ENCODE data around the gene HCRTR2. TPM values are rescaled to one million over a fixed set of nuclear protein-coding genes. Genes with fewer than 3 reads are reported as not detected.
"Not testable (repeated sequence)": the region's sequence is repeated elsewhere in the genome, so short reads cannot be mapped to it uniquely, and the experiment has no call there.

The HCRTR2 gene
- total RNA-seq, 2 donors from 2014 or later = not detected

DNA sequence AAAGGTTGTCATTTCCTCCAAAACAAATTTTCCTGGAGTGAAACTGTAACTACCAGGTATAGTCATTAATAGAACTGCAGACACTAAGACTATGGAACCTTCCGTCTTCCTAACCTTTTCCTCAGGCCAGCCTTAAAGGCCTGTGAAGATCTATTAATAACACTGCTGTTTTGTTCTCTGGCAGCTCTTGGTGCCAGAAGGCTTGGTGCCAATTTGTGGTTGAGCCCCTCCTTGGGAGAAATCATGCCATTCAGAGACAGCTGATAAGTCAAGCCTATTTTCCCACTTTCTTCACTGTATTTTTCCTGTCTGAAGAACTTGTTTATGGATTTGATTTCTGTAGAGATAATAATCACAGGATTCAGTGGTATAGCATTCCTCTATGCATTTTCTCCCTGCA lies 64.8 kb downstream of the HCRTR2 start:
- WGBS, 2 donors = 12 to 18% methylated on average over 1 of the region's 1 CpG
- TF ChIP-seq CTCF (IDR thresholded peaks at IDR 0.05) = no peak
- no peak for TF ChIP-seq POLR2A (IDR thresholded peaks at IDR 0.05)
- intact Hi-C loops (cut with DNase I) = no loop called here
- DNase-seq (peak; percentile 49 to 84 (median 64)), ATAC-seq (peak; percentile 68)
- Histone ChIP-seq H3K36me3 (replicated peaks in 1 of 2; ENCODE audit: insufficient read depth in 1 of 2, low read depth in 2 of 2) (no peaks in the 10 kb centered on the region), H3K9me3 (no peaks in the 10 kb centered on the region), H3K4me3 (no peak overlapping the region), H3K27me3 (no peaks in the 10 kb centered on the region), H3K4me1 (peaks cover 9% of the 10 kb centered on the region), H3K27ac (no peak overlapping the region)

DNA sequence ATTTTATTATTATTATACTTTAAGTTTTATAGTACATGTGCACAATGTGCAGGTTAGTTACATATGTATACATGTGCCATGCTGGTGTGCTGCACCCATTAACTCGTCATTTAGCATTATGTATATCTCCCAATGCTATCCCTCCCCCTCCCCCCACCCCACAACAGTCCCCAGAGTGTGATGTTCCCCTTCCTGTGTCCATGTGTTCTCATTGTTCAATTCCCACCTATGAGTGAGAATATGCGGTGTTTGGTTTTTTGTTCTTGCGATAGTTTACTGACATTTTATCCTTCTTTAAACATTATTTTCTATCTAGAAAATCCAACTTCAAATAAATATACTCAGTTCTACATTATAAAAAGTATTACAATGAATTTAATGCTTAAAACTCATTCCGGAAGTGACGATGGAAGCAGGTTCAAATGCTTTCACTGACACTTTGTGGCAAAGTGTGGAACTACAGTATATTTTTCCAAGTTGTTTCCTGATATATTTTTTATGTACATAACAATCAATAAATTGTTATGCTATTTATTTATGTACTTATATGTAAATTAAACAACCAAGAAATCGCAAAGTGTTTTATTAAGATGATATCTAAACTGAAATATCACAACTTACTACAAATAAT lies 66.8 kb downstream of the HCRTR2 start:
- intact Hi-C loops (cut with DNase I) = loop anchor here (10.0 kb wide), 1 partner anchor 1256 kb away; no protein-coding TSS in a partner anchor
- 30 to 36% methylated on average over 6 of the region's 6 CpGs for WGBS, 2 donors
- ATAC-seq = not testable (repeated sequence)

DNA sequence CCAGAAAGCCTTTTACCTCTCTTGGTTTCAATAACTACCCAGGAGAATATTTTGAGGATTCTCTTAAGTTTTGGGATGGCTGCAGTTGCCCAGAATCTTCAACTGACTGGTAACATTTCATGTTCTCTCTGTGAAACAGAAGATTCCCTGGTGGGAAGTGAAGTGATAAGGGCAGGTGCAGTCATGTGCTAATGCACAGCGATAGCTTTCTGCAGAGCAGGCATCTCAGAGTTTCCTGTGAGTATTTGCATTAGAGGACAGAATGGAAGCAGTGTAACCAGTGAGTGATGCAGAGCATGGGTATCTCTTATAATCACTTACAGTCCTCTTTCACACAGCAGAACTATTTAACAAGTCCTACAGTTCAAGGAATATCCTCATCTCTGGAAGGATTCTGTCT lies 76.1 kb downstream of the HCRTR2 start:
- ATAC-seq (no peak), DNase-seq (no peak)
- H3K4me1 ChIP-seq = no peaks in the 10 kb centered on the region
- no peak overlapping the region for H3K4me3 ChIP-seq
- H3K9me3 ChIP-seq = no peaks in the 10 kb centered on the region
- no peak for TF ChIP-seq POLR2A (IDR thresholded peaks at IDR 0.05)
- TF ChIP-seq CTCF (IDR thresholded peaks at IDR 0.05) = no peak
- H3K27ac ChIP-seq = no peak overlapping the region
- H3K36me3 ChIP-seq (replicated peaks in 1 of 2; ENCODE audit: insufficient read depth in 1 of 2, low read depth in 2 of 2) = no peaks in the 10 kb centered on the region
- H3K27me3 ChIP-seq = no peaks in the 10 kb centered on the region
- 8 to 22% methylated on average over 1 of the region's 1 CpG for WGBS, 2 donors
- intact Hi-C loops (cut with DNase I) = no loop called here

More for the DNA sequence above, 66.8 kb downstream of the HCRTR2 start:
- not testable (repeated sequence) for H3K27ac ChIP-seq; H3K36me3 ChIP-seq (replicated peaks in 1 of 2; ENCODE audit: insufficient read depth in 1 of 2, low read depth in 2 of 2); H3K4me3 ChIP-seq; H3K27me3 ChIP-seq; DNase-seq; H3K9me3 ChIP-seq; H3K4me1 ChIP-seq
- TF ChIP-seq CTCF (IDR thresholded peaks at IDR 0.05) = peak in 6 of 7 experiments; percentile 26 to 61 (median 56)

- Histone ChIP-seq H3K27ac (no peak overlapping the region), H3K4me1 (no peaks in the 10 kb centered on the region), H3K27me3 (no peaks in the 10 kb centered on the region), H3K9me3 (no peaks in the 10 kb centered on the region), H3K36me3 (replicated peaks in 1 of 2; ENCODE audit: insufficient read depth in 1 of 2, low read depth in 2 of 2) (no peaks in the 10 kb centered on the region), H3K4me3 (no peak overlapping the region)
- intact Hi-C loops (cut with DNase I) = no loop called here
- TF ChIP-seq CTCF (IDR thresholded peaks at IDR 0.05) = no peak
- TF ChIP-seq POLR2A (IDR thresholded peaks at IDR 0.05) = no peak
- ATAC-seq = no peak
- DNase-seq = no peak
- 80 to 90% methylated on average over 10 of the region's 10 CpGs for WGBS, 2 donors
Measured at GRCh38 chr6:55255113-55255512, 80.8 kb downstream of the HCRTR2 start.

DNA sequence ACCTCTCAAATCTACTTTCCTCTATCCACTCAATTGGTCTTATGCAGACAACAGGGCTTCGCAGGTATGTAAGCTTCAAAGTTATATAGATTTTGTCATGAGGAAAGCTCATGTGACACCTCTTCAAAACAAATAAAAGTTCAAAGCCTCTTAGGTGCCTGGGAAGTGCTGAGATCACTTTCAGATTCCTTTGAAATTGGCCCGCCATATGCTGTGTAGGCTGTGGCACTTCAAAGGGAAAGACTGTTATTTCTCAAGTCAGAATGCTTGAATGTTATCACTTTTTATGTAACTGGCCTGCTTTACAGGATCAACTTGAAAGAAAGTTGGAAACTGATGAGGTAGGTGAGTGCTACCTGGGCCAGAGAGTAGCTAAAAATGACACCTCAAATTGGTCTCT lies 85.9 kb downstream of the HCRTR2 start:
- DNase-seq (no peak), ATAC-seq (no peak)
- Histone ChIP-seq H3K9me3 (no peaks in the 10 kb centered on the region), H3K27ac (no peak overlapping the region), H3K27me3 (no peaks in the 10 kb centered on the region), H3K4me1 (no peaks in the 10 kb centered on the region), H3K36me3 (replicated peaks in 1 of 2; ENCODE audit: insufficient read depth in 1 of 2, low read depth in 2 of 2) (no peaks in the 10 kb centered on the region), H3K4me3 (no peak overlapping the region)
- intact Hi-C loops (cut with DNase I) = no loop called here
- TF ChIP-seq CTCF (IDR thresholded peaks at IDR 0.05) = no peak
- no peak for TF ChIP-seq POLR2A (IDR thresholded peaks at IDR 0.05)
- 68 to 91% methylated on average over 2 of the region's 2 CpGs for WGBS, 2 donors
